Effector memory CD8-positive, alpha-beta T cell (primary cell): ENCODE results near the gene PRR5.
"Not testable (repeated sequence)": the region's sequence is repeated elsewhere in the genome, so short reads cannot be mapped to it uniquely, and the experiment has no call there.

Source experiments
- ATAC-seq: fragments of 150-1000 bp; cut with Tn5 transposase; replicated peaks from 2 replicates; pipeline ENCODE4 v1.10.0; 2021; ENCODE audit warnings: mild to moderate bottlenecking, moderate library complexity
- DNase-seq, 3 experiments: peaks; one replicate each; pipeline ENCODE4 v3.0.0; 2021
- H3K27ac Mint-ChIP-seq, 2 donors: one replicate each; pipeline ENCODE4 v1.8.0; 2022; ENCODE audit warnings: mild to moderate bottlenecking in 2 of 2, mixed read lengths in 2 of 2, moderate library complexity in 2 of 2
- H3K27me3 Mint-ChIP-seq, 2 donors: one replicate each; pipeline ENCODE4 v1.8.0; 2022; ENCODE audit warnings: mixed read lengths in 2 of 2
- H3K36me3 Mint-ChIP-seq: one replicate; pipeline ENCODE4 v1.8.0; 2022; ENCODE audit warnings: mild to moderate bottlenecking, moderate library complexity, mixed read lengths; ENCODE audit not compliant: insufficient read depth
- H3K4me1 Mint-ChIP-seq, 2 donors: one replicate each; pipeline ENCODE4 v1.8.0; 2022; ENCODE audit warnings: low read depth in 2 of 2, mixed read lengths in 2 of 2
- H3K4me3 Mint-ChIP-seq, 2 donors: one replicate each; pipeline ENCODE4 v1.8.0; 2022; ENCODE audit warnings: mild to moderate bottlenecking in 2 of 2, mixed read lengths in 2 of 2, moderate library complexity in 2 of 2
- H3K9me3 Mint-ChIP-seq, 2 donors: one replicate each; pipeline ENCODE4 v1.8.0; 2022; ENCODE audit warnings: mixed read lengths in 2 of 2

The PRR5 gene

GRCh38 chr22:44667829-44668189 is 34.2 kb upstream of the PRR5 start:
- ATAC-seq (peak; percentile 72), DNase-seq (peak; percentile 79 to 87 (median 83))
- peaks cover 48% of the 10 kb centered on the region for H3K36me3 Mint-ChIP-seq
- peaks cover 69 to 77% of the 10 kb centered on the region in 2 donors for H3K4me1 Mint-ChIP-seq
- H3K27ac Mint-ChIP-seq = peak overlapping the region; percentile 83 to 91
- H3K27me3 Mint-ChIP-seq = no peaks in the 10 kb centered on the region
- H3K9me3 Mint-ChIP-seq = no peaks in the 10 kb centered on the region
- peak overlapping the region; percentile 70 to 74 for H3K4me3 Mint-ChIP-seq

GRCh38 chr22:44668190-44668885 is 33.7 kb upstream of the PRR5 start:
- Mint-ChIP-seq H3K4me3 (peak overlapping the region; percentile 70 to 74), H3K9me3 (no peaks in the 10 kb centered on the region), H3K36me3 (peaks cover 49% of the 10 kb centered on the region), H3K27me3 (no peaks in the 10 kb centered on the region), H3K27ac (peak overlapping the region; percentile 83 to 91), H3K4me1 (peaks cover 74 to 77% of the 10 kb centered on the region in 2 donors)
- peak; percentile 44 for ATAC-seq
- DNase-seq = peak in 2 of 3 experiments; percentile 56 to 67

- ATAC-seq (no peak), DNase-seq (no peak)
- Mint-ChIP-seq H3K36me3 (peaks cover 48% of the 10 kb centered on the region), H3K27ac (peak overlapping the region; percentile 88), H3K4me3 (peak overlapping the region; percentile 68 to 85), H3K9me3 (no peaks in the 10 kb centered on the region), H3K27me3 (no peaks in the 10 kb centered on the region), H3K4me1 (peaks cover 73 to 74% of the 10 kb centered on the region in 2 donors)
Measured at GRCh38 chr22:44668886-44669521, 33.0 kb upstream of the PRR5 start.

- Mint-ChIP-seq H3K9me3 (no peaks in the 10 kb centered on the region), H3K4me3 (peak overlapping the region; percentile 68 to 85), H3K27me3 (no peaks in the 10 kb centered on the region), H3K27ac (peak overlapping the region; percentile 88), H3K4me1 (peaks cover 68 to 70% of the 10 kb centered on the region in 2 donors), H3K36me3 (peaks cover 47% of the 10 kb centered on the region)
- no peak for DNase-seq
- ATAC-seq = no peak
Measured at GRCh38 chr22:44669561-44669976, 32.4 kb upstream of the PRR5 start.

GRCh38 chr22:44670220-44670988 is 31.6 kb upstream of the PRR5 start:
- H3K27me3 Mint-ChIP-seq = no peaks in the 10 kb centered on the region
- H3K9me3 Mint-ChIP-seq = no peaks in the 10 kb centered on the region
- H3K4me3 Mint-ChIP-seq = peak overlapping the region; percentile 68 to 85
- DNase-seq = no peak
- ATAC-seq = no peak
- peaks cover 44% of the 10 kb centered on the region for H3K36me3 Mint-ChIP-seq
- peak overlapping the region; percentile 88 for H3K27ac Mint-ChIP-seq
- peaks cover 62 to 66% of the 10 kb centered on the region in 2 donors for H3K4me1 Mint-ChIP-seq

- H3K27me3 Mint-ChIP-seq = no peaks in the 10 kb centered on the region
- H3K9me3 Mint-ChIP-seq = no peaks in the 10 kb centered on the region
- H3K4me3 Mint-ChIP-seq = peak overlapping the region; percentile 68 to 85
- DNase-seq (peak; percentile 40 to 49 (median 44)), ATAC-seq (peak; percentile 46)
- H3K4me1 Mint-ChIP-seq = peaks cover 59 to 63% of the 10 kb centered on the region in 2 donors
- H3K27ac Mint-ChIP-seq = peak overlapping the region; percentile 88
- peaks cover 42% of the 10 kb centered on the region for H3K36me3 Mint-ChIP-seq
Measured at GRCh38 chr22:44671742-44672141, 30.3 kb upstream of the PRR5 start.

GRCh38 chr22:44672632-44673031 is 29.4 kb upstream of the PRR5 start:
- peak overlapping the region; percentile 88 for H3K27ac Mint-ChIP-seq
- H3K9me3 Mint-ChIP-seq = no peaks in the 10 kb centered on the region
- no peak overlapping the region for H3K4me3 Mint-ChIP-seq
- H3K4me1 Mint-ChIP-seq = peaks cover 54 to 59% of the 10 kb centered on the region in 2 donors
- no peaks in the 10 kb centered on the region for H3K27me3 Mint-ChIP-seq
- DNase-seq (no peak), ATAC-seq (no peak)
- H3K36me3 Mint-ChIP-seq = peaks cover 46% of the 10 kb centered on the region

GRCh38 chr22:44673406-44673805 is 28.6 kb upstream of the PRR5 start:
- no peak overlapping the region for H3K4me3 Mint-ChIP-seq
- no peaks in the 10 kb centered on the region for H3K27me3 Mint-ChIP-seq
- ATAC-seq (no peak), DNase-seq (no peak)
- peaks cover 41% of the 10 kb centered on the region for H3K36me3 Mint-ChIP-seq
- peak overlapping the region in 1 of 2 donors; percentile 31 for H3K27ac Mint-ChIP-seq
- no peaks in the 10 kb centered on the region for H3K9me3 Mint-ChIP-seq
- peaks cover 54 to 58% of the 10 kb centered on the region in 2 donors for H3K4me1 Mint-ChIP-seq

GRCh38 chr22:44676066-44676440 is 26.0 kb upstream of the PRR5 start:
- not testable (repeated sequence) for H3K9me3 Mint-ChIP-seq, H3K27me3 Mint-ChIP-seq, ATAC-seq, DNase-seq
- H3K27ac Mint-ChIP-seq = peak overlapping the region; percentile 31 to 86
- H3K4me1 Mint-ChIP-seq = peaks cover 48 to 65% of the 10 kb centered on the region in 2 donors
- peaks cover 45% of the 10 kb centered on the region for H3K36me3 Mint-ChIP-seq
- peak overlapping the region; percentile 67 to 68 for H3K4me3 Mint-ChIP-seq

- Mint-ChIP-seq H3K36me3 (peaks cover 45% of the 10 kb centered on the region), H3K27me3 (no peaks in the 10 kb centered on the region), H3K4me3 (peak overlapping the region; percentile 67 to 68), H3K9me3 (no peaks in the 10 kb centered on the region), H3K27ac (peak overlapping the region; percentile 31 to 86), H3K4me1 (peaks cover 47 to 64% of the 10 kb centered on the region in 2 donors)
- DNase-seq (no peak), ATAC-seq (peak; percentile 2)
Measured at GRCh38 chr22:44676441-44677352, 25.3 kb upstream of the PRR5 start.

GRCh38 chr22:44677353-44677840 is 24.6 kb upstream of the PRR5 start:
- Mint-ChIP-seq H3K27me3 (no peaks in the 10 kb centered on the region), H3K9me3 (no peaks in the 10 kb centered on the region), H3K36me3 (peaks cover 38% of the 10 kb centered on the region), H3K27ac (peak overlapping the region; percentile 31 to 86), H3K4me1 (peaks cover 45 to 59% of the 10 kb centered on the region in 2 donors), H3K4me3 (peak overlapping the region; percentile 67 to 68)
- ATAC-seq = peak; percentile 26
- DNase-seq = no peak

GRCh38 chr22:44677871-44678555 is 24.0 kb upstream of the PRR5 start:
- Mint-ChIP-seq H3K4me1 (peaks cover 48 to 56% of the 10 kb centered on the region in 2 donors), H3K36me3 (peaks cover 36% of the 10 kb centered on the region), H3K4me3 (peak overlapping the region in 1 of 2 donors; percentile 67), H3K27ac (peak overlapping the region; percentile 71 to 75), H3K27me3 (no peaks in the 10 kb centered on the region), H3K9me3 (no peaks in the 10 kb centered on the region)
- no peak for DNase-seq
- ATAC-seq = no peak
